Measurements from ENCODE around the gene BRD1.
A peak's percentile ranks its signal among the peaks of the same experiment; 100 is the strongest.

BRD1 gene

GRCh38 chr22:49827853-49828598, at the start of gene BRD1:
TSS of gene BRD1 (minus strand) at chr22:49827873. CDS start at chr22:49824317, 3,556 bp downstream.
- DNase-seq: peak; percentile 55

GRCh38 chr22:49873228-49873940, 45.7 kb upstream of the BRD1 start:
- no peak for DNase-seq

- DNase-seq: no peak
These were observed 44.7 kb upstream of the BRD1 start for GRCh38 chr22:49872347-49872746.

GRCh38 chr22:49871482-49871881, 43.8 kb upstream of the BRD1 start:
- no peak for DNase-seq

GRCh38 chr22:49869845-49870712, 42.4 kb upstream of the BRD1 start:
- no peak for DNase-seq

GRCh38 chr22:49869086-49869830, 41.6 kb upstream of the BRD1 start:
- no peak for DNase-seq

GRCh38 chr22:49867303-49868265, 39.9 kb upstream of the BRD1 start:
- DNase-seq: no peak

- DNase-seq: no peak
These were observed 39.0 kb upstream of the BRD1 start for GRCh38 chr22:49866646-49867045.

- no peak for DNase-seq
These were observed 38.5 kb upstream of the BRD1 start for GRCh38 chr22:49866134-49866533.

GRCh38 chr22:49865156-49865555, 37.5 kb upstream of the BRD1 start:
- no peak for DNase-seq

- DNase-seq: no peak
These were observed 36.3 kb upstream of the BRD1 start for GRCh38 chr22:49863931-49864330.

GRCh38 chr22:49862496-49862776, 34.8 kb upstream of the BRD1 start:
- DNase-seq: no peak

GRCh38 chr22:49861642-49862495, 34.2 kb upstream of the BRD1 start:
- DNase-seq: no peak

GRCh38 chr22:49858827-49859226, 31.2 kb upstream of the BRD1 start:
- no peak for DNase-seq

- DNase-seq: no peak
These were observed 29.3 kb upstream of the BRD1 start for GRCh38 chr22:49856766-49857618.

- no peak for DNase-seq
These were observed 28.7 kb upstream of the BRD1 start for GRCh38 chr22:49856343-49856742.

- DNase-seq: no peak
These were observed 27.7 kb upstream of the BRD1 start for GRCh38 chr22:49855251-49855911.

- DNase-seq: peak; percentile 30
These were observed 26.5 kb upstream of the BRD1 start for GRCh38 chr22:49853981-49854831.

Data from CD4-positive, alpha-beta T cell treated with Interleukin-15 for 1 hour (primary cell).